ENCODE data around the gene CREBBP. TPM values are rescaled to one million over a fixed set of nuclear protein-coding genes. Genes with fewer than 3 reads are reported as not detected.

CREBBP gene
- 12.8 and 16.1 TPM in 2 replicates for total RNA-seq

GRCh38 chr16:3880623-3881498 lies at the start of gene CREBBP:
TSS of gene CREBBP (minus strand) at chr16:3880713. CDS start at chr16:3879916, 797 bp downstream.

GRCh38 chr16:3717235-3718018 lies 163.1 kb downstream of the CREBBP start, which contains the start of gene TRAP1:
TSS of gene TRAP1 (minus strand) at chr16:3717524. CDS start at chr16:3717508, 16 bp downstream.

Other genes starting within 250 kb of the CREBBP start
- 19.7 and 23.3 TPM in 2 replicates for gene DNASE1, start 226.0 kb downstream of the CREBBP start, total RNA-seq
- 36.4 and 48.9 TPM in 2 replicates for gene TRAP1, start 163.2 kb downstream of the CREBBP start, total RNA-seq
- gene ADCY9, start 235.7 kb upstream of the CREBBP start, total RNA-seq, result 12.3 and 19.6 TPM in 2 replicates

Measured in bronchial smooth muscle cell (primary cell).